ENCODE data around the gene TMEM181.
"Not testable (repeated sequence)": the region's sequence is repeated elsewhere in the genome, so short reads cannot be mapped to it uniquely, and the experiment has no call there.

The TMEM181 gene

DNA sequence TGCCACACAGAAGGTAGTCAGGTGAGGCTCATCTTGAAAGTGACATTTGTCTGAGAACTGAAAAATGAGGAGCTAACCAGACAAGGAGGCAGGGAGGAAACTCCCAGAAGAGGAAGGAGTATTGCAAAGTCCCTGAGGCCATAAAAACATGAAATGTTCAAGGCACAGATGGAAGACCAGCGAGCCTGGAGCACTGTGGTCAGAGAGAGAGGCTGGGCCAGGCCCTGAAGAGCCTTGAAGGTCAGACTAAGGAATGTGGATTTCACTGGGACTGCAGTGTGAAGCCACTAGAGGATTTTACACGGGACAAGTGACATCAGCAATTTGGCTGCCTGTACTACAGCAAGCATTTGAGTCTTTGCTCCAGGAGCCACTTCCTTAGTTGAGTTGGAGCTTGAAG, 21.1 kb upstream of the TMEM181 start:
- no peak for DNase-seq

GRCh38 chr6:158539413-158539812, 20.5 kb upstream of the TMEM181 start:
- DNase-seq, result no peak

DNA sequence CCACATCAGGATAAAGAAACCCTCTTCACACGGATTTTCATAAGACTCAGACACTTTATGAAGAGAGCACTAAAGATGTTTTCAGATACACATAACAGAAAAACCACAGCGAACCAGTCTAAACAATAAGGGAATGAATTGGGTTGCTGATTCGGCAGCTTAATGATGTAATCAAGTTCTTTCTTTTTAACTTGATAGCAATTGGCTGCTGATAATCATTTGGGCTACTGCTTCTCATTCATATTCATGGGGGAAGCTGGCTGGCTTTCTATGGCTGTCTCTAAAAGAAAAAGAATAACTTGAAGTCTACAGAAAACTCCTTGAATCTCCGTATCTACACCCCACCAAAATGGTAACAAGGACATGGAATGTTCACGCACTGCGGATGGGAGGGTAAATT, 20.0 kb upstream of the TMEM181 start:
- DNase-seq, result no peak

GRCh38 chr6:158543606-158544185, 16.2 kb upstream of the TMEM181 start:
- no peak for DNase-seq

DNA sequence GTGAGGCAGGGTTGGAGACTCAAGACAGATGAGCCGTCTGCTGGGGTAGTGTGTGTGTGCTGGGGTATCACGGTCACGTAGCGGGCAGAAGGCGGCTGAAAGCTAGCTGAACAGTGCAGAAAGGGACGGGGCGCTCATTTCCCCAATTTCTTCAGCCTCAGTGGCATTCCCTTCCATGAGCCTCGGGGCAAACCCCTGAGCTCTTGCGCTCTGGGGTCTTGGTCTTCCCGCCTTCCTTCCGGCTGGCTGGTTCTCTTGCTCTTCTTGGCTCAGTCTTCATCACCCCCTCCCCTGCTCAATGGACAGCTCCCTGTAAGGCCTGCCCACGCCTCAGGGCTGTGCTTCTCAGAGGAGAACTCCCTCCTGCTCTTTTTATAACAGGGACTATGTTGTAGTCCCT, 15.5 kb upstream of the TMEM181 start:
- no peak for DNase-seq

DNA sequence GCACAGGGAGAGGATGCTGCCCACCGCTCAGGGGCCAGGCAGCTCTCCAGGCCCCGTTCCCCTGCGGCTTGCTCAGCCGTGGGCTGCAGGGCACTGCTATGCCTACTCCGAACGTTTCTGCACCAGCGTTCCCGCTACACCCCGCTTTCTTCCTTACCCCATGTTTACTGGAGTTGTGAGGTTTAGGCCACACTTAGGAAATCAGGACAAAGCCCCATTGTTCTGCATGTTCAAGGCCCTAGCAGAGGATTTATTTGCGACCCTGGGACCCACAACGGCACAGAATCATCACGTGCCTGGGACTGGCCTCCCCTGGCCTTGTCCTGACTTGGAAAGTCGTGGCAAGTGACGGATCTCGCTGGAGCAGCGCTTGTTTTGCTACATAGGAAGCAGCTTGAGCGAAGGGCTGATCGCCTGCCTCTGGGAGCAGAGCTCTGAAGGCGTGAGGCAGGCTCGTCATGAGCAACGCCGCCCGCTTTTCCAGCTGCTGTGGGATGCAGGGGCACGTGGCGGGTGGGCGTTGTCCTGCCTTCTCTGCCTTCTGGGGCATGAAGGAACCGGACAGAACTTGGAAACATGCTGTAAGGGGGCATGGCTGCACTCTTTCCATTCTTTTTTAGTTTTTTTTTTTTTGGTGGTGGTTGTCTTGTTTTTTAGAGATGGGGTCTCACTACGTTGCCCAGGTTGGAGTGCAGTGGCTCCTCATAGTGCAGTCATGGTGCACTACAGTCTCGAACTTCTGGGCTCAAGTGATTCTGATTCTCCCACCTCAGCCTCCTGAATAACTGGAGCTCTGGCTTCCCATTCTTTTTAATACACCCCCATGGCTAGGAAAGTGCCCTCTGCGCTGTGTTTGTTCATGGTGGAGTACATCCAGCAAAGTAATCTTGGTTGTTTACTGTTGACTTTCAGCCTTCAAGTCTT, 14.6 kb upstream of the TMEM181 start:
- no peak for DNase-seq

DNA sequence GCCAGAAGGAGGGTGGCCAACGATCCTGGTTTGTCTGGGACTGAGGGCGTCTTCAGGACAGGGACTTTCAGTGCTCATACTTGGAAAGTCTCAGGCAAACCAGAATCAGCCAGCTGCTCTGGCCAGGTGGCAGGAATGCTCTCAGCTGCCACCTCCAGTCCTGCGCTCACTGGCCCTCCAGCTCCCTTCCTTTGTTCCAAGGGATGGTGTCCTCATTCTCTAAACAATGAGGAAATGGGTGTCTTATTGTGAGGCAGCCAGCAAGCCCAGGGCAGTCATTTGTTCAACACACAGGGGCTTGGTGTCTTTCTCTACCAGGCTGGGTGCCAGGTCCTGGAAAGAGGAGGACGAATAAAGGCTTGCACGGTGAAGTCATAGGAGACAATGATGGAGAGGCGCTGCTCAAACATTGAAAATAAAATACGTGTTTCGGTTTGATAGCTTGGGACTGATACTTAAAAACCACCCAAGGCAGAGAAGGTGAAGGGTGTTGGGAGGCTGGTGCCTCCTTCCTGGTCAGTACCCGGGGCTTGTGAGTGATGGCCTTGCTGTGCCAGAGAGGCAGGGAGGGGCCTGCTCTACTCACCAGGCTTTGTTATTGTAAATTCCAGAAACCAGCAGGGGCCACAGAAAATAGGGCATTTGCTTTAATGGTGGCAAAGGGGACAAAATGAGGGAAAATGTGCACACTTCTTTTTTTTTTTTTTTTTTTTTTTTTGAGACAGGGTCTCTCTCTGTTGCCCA, 11.3 kb upstream of the TMEM181 start:
- peak; percentile 96 for DNase-seq

DNA sequence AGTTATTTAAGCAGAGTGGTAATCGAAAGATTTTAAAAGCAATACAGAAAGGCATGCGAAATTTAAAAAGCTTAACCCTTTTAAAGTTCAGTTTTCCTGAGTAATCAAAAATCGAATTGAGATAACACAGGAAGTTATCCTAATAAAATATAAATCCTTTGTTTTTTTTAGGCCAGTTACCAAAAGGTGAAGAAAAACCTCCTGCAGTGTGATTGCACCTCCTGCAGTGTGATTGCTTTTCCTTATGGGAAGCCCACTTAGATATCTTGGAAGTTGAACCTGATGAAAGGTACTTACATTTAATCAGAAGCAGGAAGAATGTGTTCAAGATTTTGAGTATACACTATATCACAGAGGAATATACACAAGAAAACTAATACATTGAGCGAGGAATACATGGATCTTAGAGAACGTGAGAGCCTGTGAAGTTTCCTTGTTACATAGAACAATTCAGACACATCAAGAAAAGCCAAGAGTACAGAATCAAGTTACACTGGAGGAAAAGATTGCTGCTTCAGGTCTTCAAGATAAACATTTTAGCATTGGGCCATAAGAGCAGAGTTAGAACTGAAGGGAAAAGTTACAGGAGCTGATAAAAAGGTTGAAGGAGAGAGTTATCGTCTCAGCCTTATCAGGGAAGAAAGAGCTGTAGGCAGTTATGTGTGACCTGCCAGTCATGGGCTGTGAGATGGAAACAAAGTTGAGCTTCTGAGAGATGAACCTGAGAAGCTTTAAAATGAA, 7.7 kb upstream of the TMEM181 start:
- DNase-seq, result no peak

DNA sequence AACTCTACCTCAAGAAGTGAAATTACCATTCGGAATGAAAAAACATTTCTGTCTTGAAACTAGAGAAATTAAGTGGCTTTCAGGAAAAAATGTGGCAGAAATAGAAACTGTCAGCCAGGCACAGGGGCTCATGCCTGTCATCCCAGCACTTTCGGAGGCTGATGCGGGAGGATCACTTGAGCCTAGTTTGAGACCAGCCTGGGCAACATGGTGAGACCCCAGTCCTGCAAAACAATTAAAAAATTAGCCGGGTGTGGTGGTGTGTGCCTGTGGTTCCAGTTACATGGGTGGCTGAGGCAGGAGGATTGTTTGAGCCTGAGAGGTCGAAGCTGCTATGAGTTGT, 7.1 kb upstream of the TMEM181 start:
- DNase-seq, result no peak

DNA sequence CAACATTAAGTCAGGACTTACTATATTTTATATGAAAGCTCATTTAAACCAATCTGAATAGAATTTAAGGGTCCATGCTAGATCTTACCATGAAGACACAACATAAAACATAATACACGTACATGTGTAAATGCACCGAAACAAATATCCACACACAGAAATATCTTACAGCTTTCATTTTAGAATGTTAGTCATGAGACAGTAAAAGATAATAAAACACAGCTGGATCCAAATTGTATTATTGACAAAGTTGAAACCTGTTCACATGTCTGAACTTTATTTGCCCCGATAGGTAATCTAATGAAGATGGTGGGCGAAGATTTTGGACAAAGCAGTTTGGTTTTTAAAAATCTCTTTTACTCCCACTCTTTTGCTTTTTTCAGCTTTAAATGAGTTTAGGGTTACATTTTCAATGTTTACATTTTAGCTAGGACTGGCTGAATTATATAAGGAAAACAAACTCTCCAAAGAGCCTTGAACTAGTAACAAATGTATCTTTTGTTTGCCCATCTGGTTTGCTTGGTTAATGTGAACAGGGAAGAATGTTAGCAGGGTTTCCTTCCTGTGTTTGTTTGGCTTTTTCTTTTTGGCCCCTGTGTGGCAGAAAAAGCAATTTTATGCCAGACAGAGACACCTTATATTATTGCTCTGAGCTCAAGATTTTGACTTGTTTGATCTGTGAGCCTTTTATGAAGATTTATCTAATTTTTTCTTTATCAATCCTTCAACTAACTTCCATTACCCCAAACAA, 5.1 kb upstream of the TMEM181 start:
- no peak for DNase-seq

DNA sequence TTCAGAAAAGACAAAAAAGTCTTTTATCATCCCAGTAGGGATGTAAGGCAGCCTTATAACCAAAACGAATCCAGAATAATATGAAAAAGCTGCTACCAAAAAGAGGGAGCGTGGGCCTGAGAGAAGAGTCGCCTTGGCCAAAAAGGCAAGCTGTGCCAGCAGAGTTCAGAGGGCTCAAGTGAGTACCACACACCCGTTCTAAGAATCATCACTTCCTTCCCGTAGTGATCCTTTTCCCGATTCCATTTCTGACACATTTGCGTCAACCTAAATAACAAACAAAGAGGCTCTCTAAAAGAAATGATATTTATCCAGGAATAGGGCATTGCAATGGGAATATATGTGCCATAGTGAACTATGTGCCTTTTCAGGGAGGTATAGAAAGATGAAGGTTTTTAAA, 3.8 kb upstream of the TMEM181 start:
- no peak for DNase-seq

DNA sequence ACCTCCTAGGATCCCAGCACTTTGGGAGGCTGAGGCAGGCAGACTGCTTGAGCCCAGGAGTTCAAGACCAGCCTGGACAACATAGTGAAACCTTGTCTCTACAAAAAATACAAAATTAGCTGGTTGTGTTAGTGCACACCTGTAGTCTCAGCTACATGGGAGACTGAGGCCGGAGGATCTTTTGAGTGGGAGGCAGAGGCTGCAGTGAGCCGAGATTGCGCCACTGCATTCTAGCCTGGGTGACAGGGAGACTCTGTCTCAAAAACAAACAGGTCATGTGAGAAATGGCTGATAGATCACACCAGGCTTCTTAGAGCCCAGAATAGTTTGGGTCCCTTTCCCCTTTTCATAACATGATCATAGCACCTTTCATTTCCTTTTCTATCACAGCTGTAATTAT, 2.8 kb upstream of the TMEM181 start:
- not testable (repeated sequence) for DNase-seq

DNA sequence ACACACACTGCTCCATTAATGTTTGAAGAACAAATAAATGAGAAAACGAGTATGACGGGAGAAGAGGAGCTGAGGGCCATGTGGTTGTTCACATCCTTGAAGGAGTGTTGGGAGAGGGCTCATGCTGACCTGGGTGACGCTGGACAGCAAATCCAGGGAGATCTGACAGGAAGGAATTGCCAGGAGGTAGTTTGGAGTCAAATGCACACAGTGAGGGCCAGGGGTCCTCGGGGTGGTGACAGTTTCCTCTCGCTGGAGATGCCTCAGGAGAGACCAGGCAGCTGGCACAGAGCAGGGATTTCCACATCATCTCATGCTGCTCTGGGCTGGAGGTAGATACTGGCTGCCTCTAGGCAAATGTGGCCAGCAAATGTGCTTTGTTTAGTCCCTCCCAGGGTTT, 2.0 kb upstream of the TMEM181 start:
- no peak for DNase-seq

- DNase-seq, result no peak
These were observed 1.2 kb upstream of the TMEM181 start for GRCh38 chr6:158558415-158559306.

GRCh38 chr6:158559338-158559894, 475 bp upstream of the TMEM181 start:
- no peak for DNase-seq

GRCh38 chr6:158560836-158561320, 987 bp downstream of the TMEM181 start:
- DNase-seq, result no peak

DNA sequence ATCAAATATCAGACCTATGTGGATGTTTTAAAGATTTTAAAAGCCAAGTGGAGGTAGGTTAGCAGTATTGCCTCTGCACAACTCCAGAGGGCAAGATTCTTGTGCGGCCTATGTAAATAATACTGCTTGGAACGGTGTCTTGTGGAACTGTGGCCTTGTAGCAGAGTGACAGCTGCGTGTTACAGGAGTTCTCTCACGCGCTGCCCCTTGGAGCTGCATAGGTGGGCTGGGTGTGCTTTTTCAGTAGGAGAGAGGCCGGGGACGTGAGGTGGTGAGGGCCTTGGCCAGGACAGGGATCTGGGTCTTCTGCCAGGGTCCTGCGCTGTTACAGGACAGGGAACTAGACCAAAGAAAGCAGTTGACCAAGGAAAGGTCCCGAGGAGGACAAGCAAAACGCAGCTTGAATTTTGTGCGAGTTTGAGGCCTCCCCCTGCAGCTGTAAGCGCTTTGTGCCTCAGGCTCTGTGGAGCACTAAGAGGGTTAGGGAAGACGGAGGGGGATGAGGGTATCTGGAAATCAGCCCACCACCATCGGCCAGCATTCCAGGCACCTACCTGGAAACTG, 1.5 kb downstream of the TMEM181 start:
- no peak for DNase-seq

DNA sequence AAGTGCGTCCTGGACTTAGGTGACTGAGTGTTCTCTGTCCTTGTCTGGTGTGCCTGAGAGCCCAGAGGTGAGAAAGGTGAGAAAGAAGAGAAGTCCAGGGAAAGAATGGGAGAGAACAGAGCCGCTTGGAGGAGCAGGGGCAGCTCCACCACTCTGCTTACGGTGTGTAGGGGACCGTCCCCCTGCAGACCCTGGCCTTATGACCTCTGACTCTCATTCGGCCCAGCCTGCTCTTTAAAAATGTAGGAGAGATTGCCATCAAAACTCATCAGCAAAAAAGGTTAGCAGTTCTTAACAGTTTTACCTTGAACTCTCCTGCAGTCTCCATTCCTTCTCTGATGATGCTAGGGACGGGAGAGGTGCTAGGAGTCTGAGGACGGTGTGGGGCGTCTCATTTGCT, 2.0 kb downstream of the TMEM181 start:
- no peak for DNase-seq

GRCh38 chr6:158564243-158565121, 4.6 kb downstream of the TMEM181 start:
- DNase-seq, result no peak

DNA sequence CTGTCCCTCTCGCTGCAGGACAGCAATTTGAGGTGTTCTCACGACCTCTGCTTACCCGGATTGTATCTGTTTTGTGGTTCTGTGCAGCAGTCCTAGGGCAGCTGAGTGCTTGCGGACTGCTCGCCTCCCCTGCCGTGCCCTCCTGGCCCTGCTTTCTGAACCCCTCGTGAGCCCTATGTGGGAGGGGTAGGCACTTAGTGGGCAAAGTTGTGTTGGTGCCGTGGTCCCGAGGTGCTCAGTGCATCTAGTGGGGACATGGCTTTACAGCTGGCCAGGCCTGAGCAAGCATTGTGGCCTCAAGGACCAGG, 5.2 kb downstream of the TMEM181 start:
- no peak for DNase-seq

Measured in NCI-H345 (cell line).